Activated CD4-positive, alpha-beta T cell treated with anti-CD3 and anti-CD28 coated beads, Interleukin-2, amount 50 U/mL, for 24 hours (primary cell): ENCODE data around the gene ATF5.

Source experiments
- DNase-seq, 2 donors: peaks; one replicate each; pipeline ENCODE4 v3.0.0-alpha.2; 2020; ENCODE audit warnings: low read depth in 1 of 2, low spot score in 1 of 2

The ATF5 gene

GRCh38 chr19:49929121-49929610 is at the start of gene ATF5, which contains the start of gene NUP62:
TSS of gene ATF5 (plus strand) at chr19:49929205. CDS start at chr19:49930851, 1,646 bp downstream.
TSS of gene NUP62 (minus strand) at chr19:49929504. CDS start at chr19:49909807, 19,697 bp downstream.
- peak; percentile 90 for DNase-seq

- DNase-seq: no peak
Measured at GRCh38 chr19:49879243-49879963, 49.6 kb upstream of the ATF5 start.

GRCh38 chr19:49880162-49880869 is 48.7 kb upstream of the ATF5 start:
- no peak for DNase-seq

DNA sequence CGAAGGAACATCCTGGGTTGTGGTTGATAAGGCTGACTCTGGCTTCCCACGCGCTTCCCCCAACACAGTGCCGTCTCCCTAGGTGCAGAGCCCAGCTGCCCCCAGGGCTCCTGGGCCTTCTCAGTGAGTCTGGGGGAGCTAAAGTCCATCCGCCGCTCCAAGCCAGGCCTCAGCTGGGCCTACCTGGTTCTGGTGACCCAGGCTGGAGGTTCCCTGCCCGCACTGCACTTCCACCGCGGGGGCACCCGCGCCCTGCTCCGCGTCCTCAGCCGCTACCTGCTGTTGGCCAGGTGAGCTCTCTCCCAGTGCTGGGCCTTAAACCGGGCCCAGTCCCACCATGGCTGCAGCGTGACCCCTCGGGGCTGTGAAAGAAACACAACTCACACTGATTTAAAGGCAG is 47.8 kb upstream of the ATF5 start:
- DNase-seq: no peak

DNA sequence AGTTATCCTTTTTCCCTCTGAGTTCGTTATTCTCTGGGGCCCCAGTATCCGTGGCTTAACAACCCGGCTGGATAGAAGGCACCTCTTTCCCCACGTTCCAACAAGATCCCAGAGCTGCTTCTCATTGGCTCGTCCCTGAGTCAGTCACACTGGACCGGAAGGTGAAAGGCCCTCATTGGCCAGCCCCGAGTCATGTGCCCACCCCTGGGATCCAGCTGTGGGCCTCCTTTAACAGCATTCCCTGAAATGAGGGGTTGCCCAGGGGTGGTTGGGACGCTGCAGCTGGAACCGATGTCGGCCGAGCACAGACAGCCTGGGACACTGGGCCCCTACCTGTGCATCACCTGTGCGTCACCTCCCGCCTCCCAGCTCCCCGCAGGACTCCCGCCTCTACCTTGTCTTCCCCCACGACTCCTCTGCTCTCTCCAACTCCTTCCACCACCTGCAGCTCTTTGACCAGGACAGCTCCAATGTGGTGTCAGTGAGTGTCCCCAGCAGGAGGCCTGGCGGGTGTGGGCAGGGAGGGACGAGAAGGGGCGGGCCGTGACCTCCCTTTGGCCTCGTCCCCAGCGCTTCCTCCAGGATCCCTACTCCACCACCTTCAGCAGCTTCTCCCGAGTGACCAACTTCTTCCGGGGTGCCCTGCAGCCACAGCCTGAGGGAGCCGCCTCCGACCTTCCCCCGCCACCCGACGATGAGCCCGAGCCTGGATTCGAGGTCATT is 47.2 kb upstream of the ATF5 start:
- DNase-seq: no peak

GRCh38 chr19:49882643-49883042 is 46.4 kb upstream of the ATF5 start:
- no peak for DNase-seq

DNA sequence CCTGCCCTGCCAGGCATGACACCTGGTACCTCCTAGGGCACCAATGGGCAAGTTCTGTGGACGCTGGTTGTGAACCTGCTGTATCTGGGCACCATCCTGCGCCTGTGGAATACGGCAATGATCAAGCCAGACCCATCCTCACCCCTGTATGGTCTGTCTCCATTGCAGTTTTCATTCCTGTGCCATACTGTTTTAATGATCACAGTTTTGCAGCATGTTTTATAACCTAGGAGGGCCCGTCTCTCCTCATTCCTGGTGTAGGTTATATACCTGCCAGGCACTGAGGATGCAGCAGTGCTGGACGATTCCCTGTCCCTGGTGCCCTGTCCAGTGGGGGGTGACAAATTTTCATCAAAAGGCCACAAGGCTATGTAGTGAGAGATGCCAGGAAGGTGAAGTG is 45.9 kb upstream of the ATF5 start:
- DNase-seq: no peak

DNA sequence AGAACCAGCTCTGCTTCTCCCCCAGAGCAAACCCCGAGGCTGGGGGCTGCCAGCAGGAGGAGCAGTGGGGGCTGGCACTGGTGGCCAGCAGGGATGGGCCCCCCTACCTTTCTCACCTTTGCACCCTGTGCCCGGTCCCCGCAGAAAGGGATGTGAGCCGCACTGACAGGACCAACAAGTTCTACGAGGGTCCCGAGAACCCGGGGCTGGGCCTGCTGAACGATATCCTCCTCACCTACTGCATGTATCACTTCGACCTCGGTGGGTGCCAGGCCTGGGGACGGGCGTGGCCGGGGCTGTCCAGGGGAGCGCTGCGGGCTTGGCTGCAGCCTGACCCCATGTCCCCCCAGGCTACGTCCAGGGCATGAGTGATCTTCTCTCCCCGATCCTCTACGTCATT is 44.9 kb upstream of the ATF5 start:
- no peak for DNase-seq

DNA sequence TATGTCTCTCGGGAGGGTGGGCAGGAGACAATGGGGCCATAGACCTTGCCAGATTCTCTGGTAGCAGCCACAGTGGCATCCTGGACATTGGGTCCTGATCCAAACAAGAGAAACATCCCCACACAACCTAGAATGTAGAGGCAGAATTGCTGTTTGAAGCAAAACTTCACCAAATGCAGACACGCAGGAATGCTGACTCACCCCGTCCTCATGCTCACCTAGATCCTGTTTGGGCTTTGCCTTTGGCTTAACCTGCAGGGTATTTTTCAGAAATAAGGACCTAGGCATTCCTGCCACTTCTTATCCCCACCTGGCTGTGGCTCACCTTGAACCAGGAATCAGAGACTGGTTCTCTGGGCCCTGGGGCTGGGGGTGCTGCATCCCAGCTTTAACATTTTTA is 44.2 kb upstream of the ATF5 start:
- no peak for DNase-seq

DNA sequence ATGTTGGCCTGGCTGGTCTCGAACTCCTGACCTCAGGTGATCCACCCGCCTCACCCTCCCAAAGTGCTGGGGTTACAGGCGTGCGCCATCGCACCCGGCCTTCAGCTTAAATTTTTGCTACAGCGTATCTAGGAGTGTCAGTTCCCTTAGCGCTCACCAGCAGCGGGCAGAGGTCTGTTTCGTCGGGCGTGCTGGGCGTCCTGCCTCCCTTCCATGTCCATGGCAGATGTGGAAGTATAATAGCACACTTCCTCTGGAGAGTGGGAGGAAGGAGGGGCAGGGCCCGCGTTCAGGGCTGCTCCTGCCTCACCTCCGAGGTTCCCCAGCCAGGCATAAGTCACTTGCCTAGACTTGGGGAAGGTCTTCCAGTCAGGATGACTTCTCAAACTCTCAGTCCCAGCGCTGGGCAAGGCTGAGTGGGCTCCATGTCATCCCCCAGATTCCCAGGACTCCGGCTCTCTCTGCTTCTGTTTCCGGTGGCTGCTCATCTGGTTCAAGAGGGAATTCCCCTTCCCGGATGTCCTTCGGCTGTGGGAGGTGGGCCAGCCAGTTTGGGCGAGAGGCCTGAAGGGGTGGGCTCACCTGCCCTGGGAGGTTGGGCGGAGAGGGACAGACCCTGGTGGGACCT is 41.9 kb upstream of the ATF5 start:
- DNase-seq: no peak

DNA sequence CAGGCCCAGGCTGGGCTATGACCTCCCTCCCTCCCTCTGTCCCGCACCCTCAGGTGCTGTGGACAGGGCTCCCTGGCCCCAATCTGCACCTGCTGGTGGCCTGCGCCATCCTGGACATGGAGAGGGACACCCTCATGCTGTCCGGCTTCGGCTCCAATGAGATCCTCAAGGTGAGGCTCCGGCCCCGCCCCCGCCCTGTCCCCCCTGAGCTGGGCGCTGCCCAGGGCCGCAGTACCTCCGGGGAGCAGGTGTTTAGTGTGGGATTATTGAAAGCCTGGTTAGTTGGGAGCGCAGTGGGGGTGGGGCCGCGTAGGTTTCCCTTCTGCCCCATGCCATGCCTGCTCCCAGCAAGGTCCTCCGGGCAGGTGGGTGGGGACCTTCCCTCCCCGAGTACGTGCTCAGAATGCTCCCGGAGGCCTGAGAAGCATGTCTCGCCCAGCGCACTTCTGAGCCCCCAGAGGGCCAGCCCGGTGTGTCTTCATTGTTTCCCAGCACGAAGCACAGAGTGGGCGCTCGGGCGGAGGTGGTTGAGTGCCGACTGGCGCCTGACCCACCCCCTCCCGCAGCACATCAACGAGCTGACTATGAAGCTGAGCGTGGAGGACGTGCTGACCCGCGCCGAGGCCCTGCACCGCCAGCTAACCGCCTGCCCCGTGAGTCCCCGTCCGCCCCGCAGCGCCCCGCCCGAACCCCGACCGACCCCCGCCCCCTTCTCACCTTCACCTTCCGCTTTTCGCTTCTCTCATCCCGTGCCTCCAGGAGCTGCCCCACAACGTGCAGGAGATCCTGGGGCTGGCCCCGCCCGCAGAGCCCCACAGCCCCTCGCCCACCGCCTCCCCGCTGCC is 41.1 kb upstream of the ATF5 start:
- no peak for DNase-seq

GRCh38 chr19:49888510-49888824 is 40.5 kb upstream of the ATF5 start:
- no peak for DNase-seq

DNA sequence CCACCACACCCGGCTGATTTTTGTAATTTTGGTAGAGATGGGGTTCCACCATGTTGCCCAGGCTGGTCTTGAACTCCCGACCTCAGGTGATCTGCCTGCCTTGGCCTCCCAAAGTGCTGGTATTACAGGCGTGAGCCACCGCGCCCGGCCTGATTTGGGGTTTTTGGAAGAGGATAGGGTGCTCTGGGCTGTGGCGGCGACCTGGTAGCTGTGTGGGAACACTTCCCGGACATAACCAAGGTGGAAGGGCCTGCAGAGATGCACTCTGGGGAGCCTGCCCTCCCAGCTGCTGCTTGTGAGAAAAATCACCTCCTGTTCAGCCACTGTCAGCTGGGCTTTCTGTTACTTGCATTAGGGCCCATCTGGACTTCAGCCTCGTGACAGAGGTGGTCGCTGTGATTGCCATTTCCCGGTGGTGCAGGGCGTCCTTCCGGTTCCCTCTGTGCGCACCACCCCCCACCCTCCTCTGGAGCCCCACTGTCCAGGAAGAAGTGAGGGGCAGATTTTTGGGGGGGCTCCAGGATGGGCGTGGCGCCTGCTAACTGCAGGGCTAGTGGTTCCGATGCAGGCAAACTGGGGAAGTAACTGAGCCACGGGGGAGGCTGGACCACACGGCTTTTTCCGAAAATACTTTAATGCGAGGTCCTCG is 39.8 kb upstream of the ATF5 start:
- no peak for DNase-seq

- DNase-seq: peak; percentile 50 to 52
Measured at GRCh38 chr19:49889687-49890348, 39.2 kb upstream of the ATF5 start.

- peak in 1 of 2 donors; percentile 54 for DNase-seq
Measured at GRCh38 chr19:49890349-49891311, 38.4 kb upstream of the ATF5 start.

DNA sequence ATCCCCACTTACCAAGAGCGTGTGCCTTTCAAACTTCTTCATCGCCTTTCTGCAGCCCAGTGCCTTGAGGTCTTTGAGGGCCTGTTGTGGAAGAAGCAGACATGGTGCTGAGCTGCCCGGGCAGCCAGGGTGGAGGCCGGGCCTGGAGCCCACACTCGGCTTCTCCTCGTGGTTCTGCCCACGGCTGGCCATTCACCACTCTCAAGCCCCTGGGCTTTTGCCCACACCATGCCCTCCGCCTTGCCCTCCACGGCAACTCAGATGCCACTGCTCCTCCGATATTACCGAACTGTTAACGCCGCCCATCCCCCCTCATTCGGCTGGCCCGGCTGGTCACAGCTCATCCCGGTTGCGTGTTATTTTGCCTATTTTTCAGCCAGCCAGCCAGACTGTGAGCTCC is 37.6 kb upstream of the ATF5 start:
- DNase-seq: no peak

GRCh38 chr19:49892716-49893115 is 36.3 kb upstream of the ATF5 start:
- DNase-seq: no peak

- DNase-seq: no peak
Measured at GRCh38 chr19:49894011-49894664, 34.9 kb upstream of the ATF5 start.
